Upper lobe of left lung (tissue), 4 donors: Measurements from ENCODE around the gene SCYGR8.

Experiments
- CTCF ChIP-seq, 6 experiments: fragments of 450-650 bp in 4 of 6; fragments of 200-600 bp in 2 of 6; sonication (generic) in 2 of 6; IDR thresholded peaks; one replicate each; pipeline ENCODE4 v1.5.1; 2016 to 2019; ENCODE audit warnings: antibody characterized with exemption in 6 of 6
- POLR2AphosphoS5 ChIP-seq, 2 donors: sonication (generic); formaldehyde crosslinking; IDR thresholded peaks; one replicate each; pipeline ENCODE4 v1.5.1; 2017; ENCODE audit warnings: antibody characterized with exemption in 2 of 2

GRCh38 chr2:227780981-227781615 lies 35.4 kb downstream of the SCYGR8 start:
- no peak for TF ChIP-seq POLR2AphosphoS5 (IDR thresholded peaks at IDR 0.05)
- TF ChIP-seq CTCF (IDR thresholded peaks at IDR 0.05) = no peak
